GM18517 (cell line): ENCODE results near the gene EPHB2.

Experiments
- ATAC-seq: cut with Tn5 transposase; IDR thresholded peaks from one replicate; pipeline ENCODE4 v1.9.1; 2021; ENCODE audit warnings: mild to moderate bottlenecking, moderate library complexity; ENCODE audit not compliant: unreplicated experiment

Gene EPHB2

GRCh38 chr1:22796642-22797041, 86.0 kb downstream of the EPHB2 start:
- ATAC-seq = no peak

GRCh38 chr1:22798083-22798482, 87.4 kb downstream of the EPHB2 start:
- ATAC-seq = no peak

GRCh38 chr1:22799971-22800370, 89.3 kb downstream of the EPHB2 start:
- ATAC-seq = no peak

GRCh38 chr1:22800629-22801028, 90.0 kb downstream of the EPHB2 start:
- ATAC-seq = no peak

GRCh38 chr1:22801347-22801746, 90.7 kb downstream of the EPHB2 start:
- no peak for ATAC-seq

GRCh38 chr1:22801761-22802160, 91.1 kb downstream of the EPHB2 start:
- no peak for ATAC-seq

- ATAC-seq = no peak
Observed at GRCh38 chr1:22803833-22804232, 93.2 kb downstream of the EPHB2 start.

GRCh38 chr1:22804406-22804805, 93.8 kb downstream of the EPHB2 start:
- no peak for ATAC-seq

- ATAC-seq = no peak
Observed at GRCh38 chr1:22804969-22805671, 94.5 kb downstream of the EPHB2 start.

GRCh38 chr1:22805672-22806038, 95.0 kb downstream of the EPHB2 start:
- ATAC-seq = no peak

GRCh38 chr1:22806584-22806983, 95.9 kb downstream of the EPHB2 start:
- no peak for ATAC-seq

- ATAC-seq = no peak
Observed at GRCh38 chr1:22807340-22807739, 96.7 kb downstream of the EPHB2 start.

- ATAC-seq = no peak
Observed at GRCh38 chr1:22808186-22808675, 97.6 kb downstream of the EPHB2 start.

- ATAC-seq = no peak
Observed at GRCh38 chr1:22808676-22809483, 98.2 kb downstream of the EPHB2 start.

- ATAC-seq = no peak
Observed at GRCh38 chr1:22809783-22810182, 99.1 kb downstream of the EPHB2 start.

- ATAC-seq = no peak
Observed at GRCh38 chr1:22810378-22810777, 99.7 kb downstream of the EPHB2 start.

- no peak for ATAC-seq
Observed at GRCh38 chr1:22812092-22812880, 101.6 kb downstream of the EPHB2 start.

- no peak for ATAC-seq
Observed at GRCh38 chr1:22812993-22813790, 102.6 kb downstream of the EPHB2 start.

GRCh38 chr1:22814176-22815042, 103.8 kb downstream of the EPHB2 start:
- ATAC-seq = no peak

- ATAC-seq = no peak
Observed at GRCh38 chr1:22815043-22815365, 104.4 kb downstream of the EPHB2 start.
